MCF 10A (cell line): ENCODE data around the gene BIRC2. TPM values are rescaled to one million over a fixed set of nuclear protein-coding genes. Genes with fewer than 3 reads are reported as not detected.

Experiments used
- BruUV-seq: library from RNA; stranded (reverse); fragments of 400-500 nt; replicated peaks from 2 replicates; lab custom pipeline; 2021; lab: Mats Ljungman, UMichigan
- CTCF ChIA-PET: fragments of 300-600 bp; sonication (Branson Sonifier 250); formaldehyde crosslinking; extraction: SDS; loops from one replicate; lab custom pipeline; 2021; ENCODE audit warnings: antibody characterized with exemption, inconsistent platforms; lab: Yijun Ruan, JAX
- POLR2A ChIA-PET: fragments of 300-600, 350-650 bp; sonication (Branson Sonifier 250); formaldehyde crosslinking; extraction: SDS; loops from one replicate; lab custom pipeline; 2020; ENCODE audit warnings: antibody characterized with exemption, inconsistent platforms; lab: Yijun Ruan, JAX
- DNase-seq: peaks from one replicate; pipeline ENCODE4 v3.0.0-alpha.2; 2018; ENCODE audit not compliant: unreplicated experiment
- H3K27ac Mint-ChIP-seq: one replicate; pipeline ENCODE4 v1.8.0; 2022; ENCODE audit warnings: mild to moderate bottlenecking, low read depth, mixed read lengths; ENCODE audit not compliant: unreplicated experiment
- H3K27me3 Mint-ChIP-seq: one replicate; pipeline ENCODE4 v1.8.0; 2022; ENCODE audit warnings: mixed read lengths; ENCODE audit not compliant: insufficient read depth, unreplicated experiment
- H3K36me3 Mint-ChIP-seq: one replicate; pipeline ENCODE4 v1.8.0; 2022; ENCODE audit warnings: mild to moderate bottlenecking, moderate library complexity, mixed read lengths; ENCODE audit not compliant: insufficient read depth, unreplicated experiment
- H3K4me1 Mint-ChIP-seq: one replicate; pipeline ENCODE4 v1.8.0; 2022; ENCODE audit warnings: mixed read lengths; ENCODE audit not compliant: insufficient read depth, unreplicated experiment
- H3K4me3 Mint-ChIP-seq: one replicate; pipeline ENCODE4 v1.8.0; 2022; ENCODE audit warnings: mild to moderate bottlenecking, moderate library complexity, mixed read lengths; ENCODE audit not compliant: unreplicated experiment
- H3K9me3 Mint-ChIP-seq: one replicate; pipeline ENCODE4 v1.8.0; 2022; ENCODE audit warnings: mixed read lengths; ENCODE audit not compliant: unreplicated experiment
- CTCF ChIP-seq: fragments of 200-600 bp; IDR thresholded peaks from one replicate; pipeline ENCODE4 v1.8.0; 2022; ENCODE audit warnings: antibody characterized with exemption, mild to moderate bottlenecking; ENCODE audit not compliant: unreplicated experiment
- intact Hi-C: fragments of 100-400 bp; cut with micrococcal nuclease; formaldehyde crosslinking; loops from 2 replicates; pipeline ENCODE4 v1.14.1; 2022
- total RNA-seq: library from RNA; stranded (reverse); gene quantifications from 2 replicates; pipeline ENCODE4 v1.2.3, GENCODE V29; 2022

The BIRC2 gene
- total RNA-seq, 1 experiment from 2014 or later: 50.0 TPM

GRCh38 chr11:102395720-102396393 is 48.8 kb downstream of the BIRC2 start:
- ChIA-PET CTCF (interaction anchor here (0.6 to 10.3 kb wide), 5 partner anchors 11 to 218 kb away, joined by 3 to 164 read pairs (median 4); no protein-coding TSS in a partner anchor), POLR2A (no interaction called here)
- no peak overlapping the region for H3K4me3 Mint-ChIP-seq
- intact Hi-C loops: no loop called here
- peaks cover 5% of the 10 kb centered on the region for H3K4me1 Mint-ChIP-seq
- no peak for TF ChIP-seq CTCF
- no peaks in the 10 kb centered on the region for H3K27me3 Mint-ChIP-seq
- peaks cover 73% of the 10 kb centered on the region for H3K36me3 Mint-ChIP-seq
- no peak overlapping the region for H3K27ac Mint-ChIP-seq
- DNase-seq: no peak
- no peaks in the 10 kb centered on the region for H3K9me3 Mint-ChIP-seq
- no TSS peak for BruUV-seq

GRCh38 chr11:102396708-102397563 is 49.9 kb downstream of the BIRC2 start:
- Mint-ChIP-seq H3K4me3 (no peak overlapping the region), H3K4me1 (peaks cover 5% of the 10 kb centered on the region), H3K9me3 (no peaks in the 10 kb centered on the region), H3K27me3 (no peaks in the 10 kb centered on the region), H3K27ac (no peak overlapping the region), H3K36me3 (peaks cover 78% of the 10 kb centered on the region)
- POLR2A ChIA-PET: interaction anchor here (0.9 kb wide), 1 partner anchor 83 kb away, joined by 5 read pairs; no protein-coding TSS in a partner anchor
- CTCF ChIA-PET: interaction anchor here (0.5 to 10.3 kb wide), 6 partner anchors 8 to 269 kb away, joined by 4 to 164 read pairs (median 8); no protein-coding TSS in a partner anchor
- DNase-seq: no peak
- intact Hi-C loops: no loop called here
- TF ChIP-seq CTCF: no peak
- BruUV-seq: no TSS peak

- CTCF ChIA-PET: interaction anchor here (0.8 to 4.3 kb wide), 5 partner anchors 8 to 268 kb away, joined by 3 to 46 read pairs (median 9); no protein-coding TSS in a partner anchor
Measured at GRCh38 chr11:102398297-102398696, 51.3 kb downstream of the BIRC2 start.

More at GRCh38 chr11:102398297-102398696, 51.3 kb downstream of the BIRC2 start:
- intact Hi-C loops: no loop called here
- no TSS peak for BruUV-seq
- no peak for DNase-seq
- H3K4me3 Mint-ChIP-seq: no peak overlapping the region
- TF ChIP-seq CTCF: no peak
- POLR2A ChIA-PET: no interaction called here
- peaks cover 5% of the 10 kb centered on the region for H3K4me1 Mint-ChIP-seq
- no peaks in the 10 kb centered on the region for H3K27me3 Mint-ChIP-seq
- H3K36me3 Mint-ChIP-seq: peaks cover 78% of the 10 kb centered on the region
- no peak overlapping the region for H3K27ac Mint-ChIP-seq
- H3K9me3 Mint-ChIP-seq: no peaks in the 10 kb centered on the region
